Measurements from ENCODE around the gene CPA5.
"Not testable (repeated sequence)": the region's sequence is repeated elsewhere in the genome, so short reads cannot be mapped to it uniquely, and the experiment has no call there.

Gene CPA5

DNA sequence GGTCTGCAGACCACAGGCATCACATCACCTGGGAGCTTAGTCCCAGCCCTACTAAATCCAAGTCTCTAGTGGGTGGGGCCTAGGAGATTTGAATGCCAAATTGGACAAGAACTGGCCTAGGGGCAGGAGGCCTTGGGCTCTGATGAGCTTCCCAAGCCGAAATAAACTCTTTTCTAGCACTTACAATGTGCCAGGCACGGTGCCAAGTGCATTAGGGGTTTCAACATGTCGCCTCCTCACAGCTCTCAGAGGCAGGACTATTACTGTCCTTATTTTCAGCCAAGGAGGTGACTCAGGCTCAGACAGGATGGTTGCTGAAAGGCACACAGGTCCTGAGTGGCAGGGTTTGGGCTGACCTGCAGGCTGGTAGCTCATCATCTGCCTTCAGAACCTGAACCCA is 26.4 kb downstream of the CPA5 start:
- Histone ChIP-seq H3K9ac (ENCODE audit: insufficient read length, low read depth) (no peak overlapping the region), H3K9me3 (ENCODE audit: insufficient read depth, low read length) (peaks cover 9% of the 10 kb centered on the region; the same call in 1 of the 2 replicates), H3K4me1 (ENCODE audit: insufficient read depth, insufficient read length) (peaks cover 9% of the 10 kb centered on the region), H3K4me3 (ENCODE audit: insufficient read length, low read depth) (no peak overlapping the region), H3K36me3 (ENCODE audit: insufficient read depth, insufficient read length, low read length) (no peaks in the 10 kb centered on the region), H3K27me3 (ENCODE audit: insufficient read depth, insufficient read length) (no peaks in the 10 kb centered on the region)
- TF ChIP-seq YY1 (IDR thresholded peaks at IDR 0.05; ENCODE audit: insufficient read depth, insufficient read length): no peak
- no peak for TF ChIP-seq SUZ12 (IDR thresholded peaks at IDR 0.05; ENCODE audit: extremely low read depth, insufficient read depth, insufficient read length)
- no peak for TF ChIP-seq ZNF274 (IDR thresholded peaks at IDR 0.05; ENCODE audit: low read depth, low read length)
- DNase-seq (ENCODE audit: low read depth, low spot score): no peak

GRCh38 chr7:130372402-130373165 is 28.0 kb downstream of the CPA5 start:
- peaks cover 21% of the 10 kb centered on the region; the same call in 1 of the 2 replicates for H3K9me3 ChIP-seq (ENCODE audit: insufficient read depth, low read length)
- no peak overlapping the region for H3K9ac ChIP-seq (ENCODE audit: insufficient read length, low read depth)
- peaks cover 9% of the 10 kb centered on the region for H3K4me1 ChIP-seq (ENCODE audit: insufficient read depth, insufficient read length)
- no peaks in the 10 kb centered on the region for H3K36me3 ChIP-seq (ENCODE audit: insufficient read depth, insufficient read length, low read length)
- TF ChIP-seq SUZ12 (IDR thresholded peaks at IDR 0.05; ENCODE audit: extremely low read depth, insufficient read depth, insufficient read length): no peak
- TF ChIP-seq YY1 (IDR thresholded peaks at IDR 0.05; ENCODE audit: insufficient read depth, insufficient read length): no peak
- no peak for TF ChIP-seq ZNF274 (IDR thresholded peaks at IDR 0.05; ENCODE audit: low read depth, low read length)
- no peak for DNase-seq (ENCODE audit: low read depth, low spot score)
- H3K4me3 ChIP-seq (ENCODE audit: insufficient read length, low read depth): no peak overlapping the region
- H3K27me3 ChIP-seq (ENCODE audit: insufficient read depth, insufficient read length): no peaks in the 10 kb centered on the region

- peaks cover 21% of the 10 kb centered on the region; the same call in 1 of the 2 replicates for H3K9me3 ChIP-seq (ENCODE audit: insufficient read depth, low read length)
- TF ChIP-seq SUZ12 (IDR thresholded peaks at IDR 0.05; ENCODE audit: extremely low read depth, insufficient read depth, insufficient read length) (no peak), ZNF274 (IDR thresholded peaks at IDR 0.05; ENCODE audit: low read depth, low read length) (no peak), YY1 (IDR thresholded peaks at IDR 0.05; ENCODE audit: insufficient read depth, insufficient read length) (no peak)
- no peak for DNase-seq (ENCODE audit: low read depth, low spot score)
- no peak overlapping the region for H3K4me3 ChIP-seq (ENCODE audit: insufficient read length, low read depth)
- H3K9ac ChIP-seq (ENCODE audit: insufficient read length, low read depth): no peak overlapping the region
- H3K36me3 ChIP-seq (ENCODE audit: insufficient read depth, insufficient read length, low read length): no peaks in the 10 kb centered on the region
- H3K4me1 ChIP-seq (ENCODE audit: insufficient read depth, insufficient read length): peaks cover 2% of the 10 kb centered on the region
- H3K27me3 ChIP-seq (ENCODE audit: insufficient read depth, insufficient read length): no peaks in the 10 kb centered on the region
Observed at GRCh38 chr7:130374507-130374906, 29.9 kb downstream of the CPA5 start.

- H3K4me3 ChIP-seq (ENCODE audit: insufficient read length, low read depth); H3K9ac ChIP-seq (ENCODE audit: insufficient read length, low read depth); H3K36me3 ChIP-seq (ENCODE audit: insufficient read depth, insufficient read length, low read length); DNase-seq (ENCODE audit: low read depth, low spot score); H3K27me3 ChIP-seq (ENCODE audit: insufficient read depth, insufficient read length); H3K4me1 ChIP-seq (ENCODE audit: insufficient read depth, insufficient read length): not testable (repeated sequence)
- H3K9me3 ChIP-seq (ENCODE audit: insufficient read depth, low read length): peaks cover 21% of the 10 kb centered on the region; the same call in 1 of the 2 replicates
Observed at GRCh38 chr7:130376461-130376860, 31.8 kb downstream of the CPA5 start.

GRCh38 chr7:130377178-130377577 is 32.6 kb downstream of the CPA5 start:
- peaks cover 9% of the 10 kb centered on the region for H3K4me1 ChIP-seq (ENCODE audit: insufficient read depth, insufficient read length)

GRCh38 chr7:130379019-130379418 is 34.4 kb downstream of the CPA5 start:
- Histone ChIP-seq H3K4me3 (ENCODE audit: insufficient read length, low read depth) (no peak overlapping the region), H3K9me3 (ENCODE audit: insufficient read depth, low read length) (peaks cover 17% of the 10 kb centered on the region; the same call in 1 of the 2 replicates), H3K9ac (ENCODE audit: insufficient read length, low read depth) (no peak overlapping the region), H3K36me3 (ENCODE audit: insufficient read depth, insufficient read length, low read length) (no peaks in the 10 kb centered on the region), H3K4me1 (ENCODE audit: insufficient read depth, insufficient read length) (peaks cover 8% of the 10 kb centered on the region), H3K27me3 (ENCODE audit: insufficient read depth, insufficient read length) (no peaks in the 10 kb centered on the region)
- TF ChIP-seq SUZ12 (IDR thresholded peaks at IDR 0.05; ENCODE audit: extremely low read depth, insufficient read depth, insufficient read length) (no peak), ZNF274 (IDR thresholded peaks at IDR 0.05; ENCODE audit: low read depth, low read length) (no peak), YY1 (IDR thresholded peaks at IDR 0.05; ENCODE audit: insufficient read depth, insufficient read length) (no peak)
- DNase-seq (ENCODE audit: low read depth, low spot score): no peak

More at GRCh38 chr7:130377178-130377577, 32.6 kb downstream of the CPA5 start:
- TF ChIP-seq ZNF274 (IDR thresholded peaks at IDR 0.05; ENCODE audit: low read depth, low read length): no peak
- TF ChIP-seq YY1 (IDR thresholded peaks at IDR 0.05; ENCODE audit: insufficient read depth, insufficient read length): no peak
- DNase-seq (ENCODE audit: low read depth, low spot score): no peak
- Histone ChIP-seq H3K36me3 (ENCODE audit: insufficient read depth, insufficient read length, low read length) (no peaks in the 10 kb centered on the region), H3K27me3 (ENCODE audit: insufficient read depth, insufficient read length) (no peaks in the 10 kb centered on the region), H3K9me3 (ENCODE audit: insufficient read depth, low read length) (peaks cover 17% of the 10 kb centered on the region; the same call in 1 of the 2 replicates), H3K9ac (ENCODE audit: insufficient read length, low read depth) (no peak overlapping the region), H3K4me3 (ENCODE audit: insufficient read length, low read depth) (no peak overlapping the region)

DNA sequence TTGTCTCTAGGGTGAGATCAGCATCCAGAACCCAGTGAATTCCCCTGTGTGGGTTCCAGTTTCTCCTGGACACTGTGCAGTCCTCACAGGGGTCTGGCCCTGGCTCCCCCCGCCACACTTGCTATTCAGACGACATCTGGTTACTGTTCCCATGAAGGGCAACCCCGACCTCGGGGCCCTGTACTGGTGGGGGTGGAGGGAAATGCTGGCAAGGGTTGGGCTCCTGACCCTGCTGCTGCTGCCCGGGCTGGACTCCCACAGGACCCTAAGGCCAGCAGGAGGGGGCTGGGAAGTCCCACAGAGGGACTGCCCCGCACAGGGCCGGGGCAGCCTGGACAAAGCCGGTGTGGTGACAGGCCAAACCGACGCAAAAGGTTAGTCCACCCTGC is 34.9 kb downstream of the CPA5 start:
- Histone ChIP-seq H3K4me1 (ENCODE audit: insufficient read depth, insufficient read length) (peaks cover 7% of the 10 kb centered on the region), H3K36me3 (ENCODE audit: insufficient read depth, insufficient read length, low read length) (no peaks in the 10 kb centered on the region), H3K4me3 (ENCODE audit: insufficient read length, low read depth) (no peak overlapping the region), H3K27me3 (ENCODE audit: insufficient read depth, insufficient read length) (no peaks in the 10 kb centered on the region), H3K9ac (ENCODE audit: insufficient read length, low read depth) (no peak overlapping the region), H3K9me3 (ENCODE audit: insufficient read depth, low read length) (peaks cover 17% of the 10 kb centered on the region; the same call in 1 of the 2 replicates)
- no peak for TF ChIP-seq YY1 (IDR thresholded peaks at IDR 0.05; ENCODE audit: insufficient read depth, insufficient read length)
- TF ChIP-seq SUZ12 (IDR thresholded peaks at IDR 0.05; ENCODE audit: extremely low read depth, insufficient read depth, insufficient read length): no peak
- TF ChIP-seq ZNF274 (IDR thresholded peaks at IDR 0.05; ENCODE audit: low read depth, low read length): no peak
- no peak for DNase-seq (ENCODE audit: low read depth, low spot score)

All from NT2/D1 (cell line).